IMR-90 (cell line): Measurements from ENCODE around the gene NOS1AP. TPM values are rescaled to one million over a fixed set of nuclear protein-coding genes. Genes with fewer than 3 reads are reported as not detected.

Experiments
- ATAC-seq: fragments of 200-7000 bp; cut with Tn5 transposase; 2 replicates; pipeline ENCODE4 v1.9.1; 2020; ENCODE audit warnings: low read depth, mild to moderate bottlenecking, moderate library complexity
- BruUV-seq: library from RNA; stranded (reverse); fragments of 400-500 nt; replicated peaks from 2 replicates; lab custom pipeline; 2021; lab: Mats Ljungman, UMichigan
- CTCF ChIA-PET: fragments of 300-600 bp; formaldehyde crosslinking; extraction: SDS; loops from one replicate; lab custom pipeline; 2021; ENCODE audit warnings: antibody characterized with exemption; lab: Yijun Ruan, JAX
- POLR2A ChIA-PET: fragments of 300-600 bp; sonication (Branson Sonifier 250); formaldehyde crosslinking; loops from one replicate; lab custom pipeline; 2022; ENCODE audit warnings: antibody characterized with exemption; ENCODE audit not compliant: unreplicated experiment; lab: Charles Lee
- DNase-seq: peaks from one replicate; pipeline ENCODE4 v3.0.0; 2013
- H2AFZ ChIP-seq: replicated peaks from 2 replicates; pipeline ENCODE3; 2013; ENCODE audit warnings: low read length, mild to moderate bottlenecking; ENCODE audit not compliant: poor library complexity
- H2AK5ac ChIP-seq: 2 replicates; pipeline ENCODE4 v1.6.1; 2013; ENCODE audit warnings: low read depth, low read length, inconsistent platforms
- H2AK9ac ChIP-seq: replicated peaks from 2 replicates; pipeline ENCODE3; 2013; ENCODE audit warnings: mild to moderate bottlenecking, low read depth, low read length, moderate library complexity; ENCODE audit not compliant: poor library complexity
- H2BK120ac ChIP-seq: 2 replicates; pipeline ENCODE4 v1.6.1; 2013; ENCODE audit warnings: low read depth, low read length, inconsistent platforms
- H2BK15ac ChIP-seq: 3 replicates; pipeline ENCODE4 v1.6.1; 2013; ENCODE audit warnings: low read depth, low read length, inconsistent platforms
- H2BK20ac ChIP-seq: 2 replicates; pipeline ENCODE4 v1.6.1; 2013; ENCODE audit warnings: low read depth, mild to moderate bottlenecking, inconsistent platforms, low read length, moderate library complexity
- H2BK5ac ChIP-seq: 2 replicates; pipeline ENCODE4 v1.6.1; 2013; ENCODE audit warnings: mild to moderate bottlenecking, low read depth, low read length, inconsistent platforms; ENCODE audit not compliant: poor library complexity, severe bottlenecking
- H3K14ac ChIP-seq: replicated peaks from 2 replicates; pipeline ENCODE4 v1.6.1; 2013; ENCODE audit warnings: low read depth, low read length, inconsistent platforms
- H3K18ac ChIP-seq: 2 replicates; pipeline ENCODE4 v1.6.1; 2013; ENCODE audit warnings: low read depth, low read length, control low read depth
- H3K23ac ChIP-seq: 2 replicates; pipeline ENCODE4 v1.6.1; 2013; ENCODE audit warnings: low read depth, low read length, inconsistent platforms
- H3K27ac ChIP-seq: 2 replicates; pipeline ENCODE4 v1.5.1; 2013; ENCODE audit warnings: mild to moderate bottlenecking, control low read depth, low read length; ENCODE audit not compliant: insufficient read depth
- H3K27me3 ChIP-seq: 2 replicates; pipeline ENCODE4 v1.6.1; 2013; ENCODE audit warnings: low read length; ENCODE audit not compliant: control insufficient read depth, insufficient read depth
- H3K36me3 ChIP-seq: 2 replicates; pipeline ENCODE4 v1.6.1; 2013; ENCODE audit warnings: low read length, mixed read lengths; ENCODE audit not compliant: control insufficient read depth, insufficient read depth
- H3K4ac ChIP-seq: 2 replicates; pipeline ENCODE4 v1.6.1; 2013; ENCODE audit warnings: low read depth, low read length, inconsistent platforms
- H3K4me1 ChIP-seq: 2 replicates; pipeline ENCODE4 v1.6.1; 2013; ENCODE audit warnings: low read length, mixed read lengths; ENCODE audit not compliant: control insufficient read depth, insufficient read depth
- H3K4me2 ChIP-seq: 2 replicates; pipeline ENCODE4 v1.6.1; 2013; ENCODE audit warnings: low read depth, mild to moderate bottlenecking, control low read depth, low read length, moderate library complexity
- H3K4me3 ChIP-seq: 2 replicates; pipeline ENCODE4 v1.5.1; 2013; ENCODE audit warnings: low read depth, mild to moderate bottlenecking, control low read depth, low read length, moderate library complexity; ENCODE audit not compliant: insufficient read depth
- H3K56ac ChIP-seq: 2 replicates; pipeline ENCODE4 v1.6.1; 2013; ENCODE audit warnings: low read length, inconsistent platforms; ENCODE audit not compliant: insufficient read depth; ENCODE audit errors: extremely low read depth
- H3K79me1 ChIP-seq, 2 experiments: 2 replicates each; pipeline ENCODE4 v1.6.1; 2013; ENCODE audit warnings: low read length in 2 of 2, inconsistent platforms in 1 of 2, low read depth in 1 of 2
- H3K9ac ChIP-seq: 2 replicates; pipeline ENCODE4 v1.6.1; 2013; ENCODE audit warnings: low read depth, low read length, control low read depth
- H3K9me1 ChIP-seq: 2 replicates; pipeline ENCODE4 v1.6.1; 2013; ENCODE audit warnings: low read length, inconsistent platforms; ENCODE audit not compliant: insufficient read depth
- H3K9me3 ChIP-seq: 2 replicates; pipeline ENCODE4 v1.6.1; 2013; ENCODE audit warnings: low read length; ENCODE audit not compliant: control insufficient read depth, insufficient read depth
- H4K20me1 ChIP-seq: 2 replicates; pipeline ENCODE4 v1.6.1; 2013; ENCODE audit warnings: low read length, inconsistent platforms; ENCODE audit not compliant: insufficient read depth
- H4K5ac ChIP-seq: 2 replicates; pipeline ENCODE4 v1.6.1; 2013; ENCODE audit warnings: mild to moderate bottlenecking, low read depth, low read length, control low read depth
- H4K8ac ChIP-seq, 2 experiments: 2 replicates each; pipeline ENCODE4 v1.6.1; 2013; ENCODE audit warnings: low read depth in 2 of 2, low read length in 2 of 2, control low read depth in 1 of 2, inconsistent platforms in 1 of 2
- H4K91ac ChIP-seq: 2 replicates; pipeline ENCODE4 v1.6.1; 2013; ENCODE audit warnings: low read depth, low read length, inconsistent platforms; ENCODE audit not compliant: insufficient read depth
- BHLHE40 ChIP-seq: fragments of 150-350 bp; IDR thresholded peaks from 2 replicates; pipeline ENCODE4 v1.6.1; 2016; ENCODE audit warnings: mild to moderate bottlenecking, low read depth, low read length
- CEBPB ChIP-seq: IDR thresholded peaks from 2 replicates; pipeline ENCODE4 v1.6.1; 2012; ENCODE audit warnings: low read depth, low read length, improper control_type of control experiment
- CHD1 ChIP-seq: IDR thresholded peaks from 2 replicates; pipeline ENCODE4 v1.6.1; 2012; ENCODE audit warnings: low read depth, low read length, improper control_type of control experiment
- CTCF ChIP-seq: conservative IDR thresholded peaks from 2 replicates; pipeline ENCODE4 v1.5.1; 2012; ENCODE audit warnings: mild to moderate bottlenecking, low read depth, low read length, improper control_type of control experiment
- FOS ChIP-seq: fragments of 150-350 bp; IDR thresholded peaks from 2 replicates; pipeline ENCODE4 v1.6.1; 2016; ENCODE audit warnings: low read depth, low read length
- MAFK ChIP-seq: IDR thresholded peaks from 2 replicates; pipeline ENCODE4 v1.6.1; 2012; ENCODE audit warnings: low read depth, low read length, improper control_type of control experiment
- MAZ ChIP-seq: IDR thresholded peaks from 2 replicates; pipeline ENCODE4 v1.6.1; 2012; ENCODE audit warnings: low read depth, mild to moderate bottlenecking, low read length, improper control_type of control experiment, moderate library complexity, borderline replicate concordance
- MXI1 ChIP-seq: IDR thresholded peaks from 2 replicates; pipeline ENCODE4 v1.6.1; 2012; ENCODE audit warnings: low read depth, mild to moderate bottlenecking, low read length, moderate library complexity, borderline replicate concordance
- NFE2L2 ChIP-seq: fragments of 150-350 bp; IDR thresholded peaks from 2 replicates; pipeline ENCODE4 v1.6.1; 2016; ENCODE audit warnings: low read depth, mild to moderate bottlenecking, low read length
- POLR2A ChIP-seq: IDR thresholded peaks from 2 replicates; pipeline ENCODE4 v1.6.1; 2012; ENCODE audit warnings: mild to moderate bottlenecking, low read depth, low read length
- RAD21 ChIP-seq: IDR thresholded peaks from 2 replicates; pipeline ENCODE4 v1.6.1; 2012; ENCODE audit warnings: low read length, improper control_type of control experiment
- RCOR1 ChIP-seq: IDR thresholded peaks from 2 replicates; pipeline ENCODE4 v1.6.1; 2012; ENCODE audit warnings: mild to moderate bottlenecking, low read length, improper control_type of control experiment; ENCODE audit not compliant: insufficient replicate concordance
- SMC3 ChIP-seq: fragments of 150-350 bp; IDR thresholded peaks from 2 replicates; pipeline ENCODE4 v1.6.1; 2016; ENCODE audit warnings: low read depth, mild to moderate bottlenecking, antibody characterized with exemption, low read length, moderate library complexity
- USF2 ChIP-seq: fragments of 150-350 bp; IDR thresholded peaks from 2 replicates; pipeline ENCODE4 v1.6.1; 2017; ENCODE audit warnings: mild to moderate bottlenecking, antibody characterized with exemption, low read length, low read depth
- WGBS, 2 experiments: methylation state at CpG; one replicate each; pipeline versions ENCODE4 v1.1.5 to v1.1.7; 2013; ENCODE audit warnings: missing lambda C conversion rate in 2 of 2; ENCODE audit not compliant: insufficient read length in 1 of 2; ENCODE audit errors: extremely low coverage in 2 of 2; 5-methylcytosine and 5-hydroxymethylcytosine counted together
- dilution Hi-C: fragments of 300-500 bp; cut with HindIII; formaldehyde crosslinking; loops from one replicate; pipeline ENCODE4 v1.14.3; 2018; ENCODE audit warnings: low sequenced_read_pairs; ENCODE audit not compliant: unreplicated experiment
- in situ Hi-C: fragments of 300-500 bp; cut with MboI; formaldehyde crosslinking; loops from 3 replicates; pipeline ENCODE4 v1.14.3; 2019; ENCODE audit warnings: low sequenced_read_pairs, inconsistent platforms, mixed read lengths
- intact Hi-C: fragments of 100-400 bp; cut with micrococcal nuclease; formaldehyde crosslinking; loops from 2 replicates; pipeline ENCODE4 v1.10.0; 2022
- polyA plus RNA-seq, 3 experiments: library from polyadenylated mRNA; depleted of rRNA; stranded (reverse); fragments of >200 nt; gene quantifications; 2 replicates each; pipeline ENCODE4 v1.2.3, GENCODE V29; 2012; ENCODE audit warnings: low replicate concordance in 1 of 3
- total RNA-seq: library from RNA; depleted of rRNA; stranded (reverse); fragments of >200 nt; gene quantifications from 2 replicates; pipeline ENCODE4 v1.2.3, GENCODE V29; 2012

Gene NOS1AP
- total and polyA plus RNA-seq, 2 of the 4 experiments (the other 2 are of a cell fraction): 0.18 to 0.19 TPM

GRCh38 chr1:162059721-162060120 lies 9.8 kb upstream of the NOS1AP start:
- Histone ChIP-seq H3K23ac (no peak overlapping the region), H4K5ac (no peak overlapping the region), H2BK120ac (no peak overlapping the region), H2AK5ac (no peak overlapping the region), H3K4me1 (peaks cover 3% of the 10 kb centered on the region; the same call in 1 of the 2 replicates), H3K27ac (no peak overlapping the region), H4K8ac (no peak overlapping the region), H2BK5ac (no peak overlapping the region), H3K9ac (no peak overlapping the region), H3K4me2 (no peak overlapping the region), H4K91ac (no peak overlapping the region), H3K14ac (no peak overlapping the region), H2BK20ac (no peak overlapping the region), H3K4ac (no peak overlapping the region), H2AFZ (no peak overlapping the region), H3K4me3 (no peak overlapping the region), H3K9me3 (no peaks in the 10 kb centered on the region), H3K9me1 (peaks cover 3% of the 10 kb centered on the region; the same call in 1 of the 2 replicates), H2BK15ac (no peak overlapping the region), H3K56ac (no peak overlapping the region), H2AK9ac (no peak overlapping the region), H3K36me3 (no peaks in the 10 kb centered on the region), H3K27me3 (peaks cover 11% of the 10 kb centered on the region), H4K20me1 (no peaks in the 10 kb centered on the region), H3K79me1 (no peaks in the 10 kb centered on the region), H3K18ac (no peak overlapping the region)
- in situ Hi-C loops: loop anchor here (5.0 kb wide), 3 partner anchors 218 to 438 kb away; partner anchors contain the start of gene UHMK1
- CTCF ChIA-PET: interaction anchor here (0.6 to 0.9 kb wide), 2 partner anchors 8 to 332 kb away, joined by 3 to 4 read pairs; no protein-coding TSS in a partner anchor
- POLR2A ChIA-PET: no interaction called here
- no CpG with 5 or more reads among the region's 3 CpGs for WGBS, 2 experiments
- DNase-seq (no peak), ATAC-seq (no peak)
- dilution Hi-C loops: no loop called here
- TF ChIP-seq MAZ (no peak), CHD1 (no peak), BHLHE40 (no peak), USF2 (no peak), CEBPB (no peak), NFE2L2 (no peak), POLR2A (no peak), MXI1 (no peak), RCOR1 (no peak), SMC3 (no peak), RAD21 (no peak), CTCF (no peak), FOS (no peak), MAFK (no peak)
- no TSS peak for BruUV-seq
- intact Hi-C loops: loop anchor here (5.0 to 10.0 kb wide), 3 partner anchors 503 to 745 kb away; partner anchors contain the start of gene UAP1
